ENCODE measurements around the gene ORM2.

ORM2 gene

GRCh38 chr9:114282104-114282485 lies 47.6 kb upstream of the ORM2 start:
- H3K9ac ChIP-seq (ENCODE audit: low read depth, low read length, poor library complexity, severe bottlenecking) = no peak overlapping the region
- H3K4me3 ChIP-seq (ENCODE audit: low read length, poor library complexity, severe bottlenecking) = no peak overlapping the region
- H4K20me1 ChIP-seq (ENCODE audit: insufficient read depth, low read length, poor library complexity, severe bottlenecking) = no peaks in the 10 kb centered on the region
- H3K9me2 ChIP-seq (replicated peaks; ENCODE audit: low read depth, low read length) = no peaks in the 10 kb centered on the region
- H3F3A ChIP-seq (ENCODE audit: low read depth) = no peaks in the 10 kb centered on the region
- no peaks in the 10 kb centered on the region for H3K36me3 ChIP-seq (ENCODE audit: insufficient read depth, low read length)
- H3K27me3 ChIP-seq (ENCODE audit: insufficient read depth, low read length, poor library complexity, severe bottlenecking) = no peaks in the 10 kb centered on the region
- no peak for TF ChIP-seq EZH2phosphoT487 (IDR thresholded peaks at IDR 0.05; ENCODE audit: borderline replicate concordance)
- no peak for TF ChIP-seq CTCF (conservative IDR thresholded peaks at IDR 0.05; ENCODE audit: low read length)
- H2AFZ ChIP-seq (ENCODE audit: low read length) = no peak overlapping the region
- no peak overlapping the region for H3K4me2 ChIP-seq (ENCODE audit: low read depth, low read length, poor library complexity, severe bottlenecking)
- H3K4me1 ChIP-seq (ENCODE audit: insufficient read depth, low read length, poor library complexity, severe bottlenecking) = no peaks in the 10 kb centered on the region
- no peaks in the 10 kb centered on the region for H3K79me2 ChIP-seq (ENCODE audit: insufficient read depth, low read length)
- no peaks in the 10 kb centered on the region for H3K9me3 ChIP-seq (ENCODE audit: insufficient read depth, low read depth, low read length)

- Histone ChIP-seq H3K4me2 (ENCODE audit: low read depth, low read length, poor library complexity, severe bottlenecking) (no peak overlapping the region), H3K4me3 (ENCODE audit: low read length, poor library complexity, severe bottlenecking) (no peak overlapping the region), H3K36me3 (ENCODE audit: insufficient read depth, low read length) (no peaks in the 10 kb centered on the region), H3K4me1 (ENCODE audit: insufficient read depth, low read length, poor library complexity, severe bottlenecking) (no peaks in the 10 kb centered on the region), H3K27me3 (ENCODE audit: insufficient read depth, low read length, poor library complexity, severe bottlenecking) (no peaks in the 10 kb centered on the region), H2AFZ (ENCODE audit: low read length) (no peak overlapping the region), H3F3A (ENCODE audit: low read depth) (no peaks in the 10 kb centered on the region), H3K79me2 (ENCODE audit: insufficient read depth, low read length) (no peaks in the 10 kb centered on the region), H3K9me3 (ENCODE audit: insufficient read depth, low read depth, low read length) (no peaks in the 10 kb centered on the region), H3K9ac (ENCODE audit: low read depth, low read length, poor library complexity, severe bottlenecking) (no peak overlapping the region), H4K20me1 (ENCODE audit: insufficient read depth, low read length, poor library complexity, severe bottlenecking) (no peaks in the 10 kb centered on the region), H3K9me2 (replicated peaks; ENCODE audit: low read depth, low read length) (no peaks in the 10 kb centered on the region)
- TF ChIP-seq EZH2phosphoT487 (IDR thresholded peaks at IDR 0.05; ENCODE audit: borderline replicate concordance) = no peak
- TF ChIP-seq CTCF (conservative IDR thresholded peaks at IDR 0.05; ENCODE audit: low read length) = no peak
Observed at GRCh38 chr9:114282507-114282906, 47.2 kb upstream of the ORM2 start.

GRCh38 chr9:114282926-114283325 lies 46.7 kb upstream of the ORM2 start:
- Histone ChIP-seq H4K20me1 (ENCODE audit: insufficient read depth, low read length, poor library complexity, severe bottlenecking) (no peaks in the 10 kb centered on the region), H3K9ac (ENCODE audit: low read depth, low read length, poor library complexity, severe bottlenecking) (no peak overlapping the region), H3K27me3 (ENCODE audit: insufficient read depth, low read length, poor library complexity, severe bottlenecking) (no peaks in the 10 kb centered on the region), H3F3A (ENCODE audit: low read depth) (no peaks in the 10 kb centered on the region), H3K36me3 (ENCODE audit: insufficient read depth, low read length) (no peaks in the 10 kb centered on the region), H3K79me2 (ENCODE audit: insufficient read depth, low read length) (no peaks in the 10 kb centered on the region), H2AFZ (ENCODE audit: low read length) (no peak overlapping the region), H3K9me3 (ENCODE audit: insufficient read depth, low read depth, low read length) (no peaks in the 10 kb centered on the region), H3K4me3 (ENCODE audit: low read length, poor library complexity, severe bottlenecking) (no peak overlapping the region), H3K4me2 (ENCODE audit: low read depth, low read length, poor library complexity, severe bottlenecking) (no peak overlapping the region), H3K4me1 (ENCODE audit: insufficient read depth, low read length, poor library complexity, severe bottlenecking) (no peaks in the 10 kb centered on the region), H3K9me2 (replicated peaks; ENCODE audit: low read depth, low read length) (no peaks in the 10 kb centered on the region)
- no peak for TF ChIP-seq EZH2phosphoT487 (IDR thresholded peaks at IDR 0.05; ENCODE audit: borderline replicate concordance)
- no peak for TF ChIP-seq CTCF (conservative IDR thresholded peaks at IDR 0.05; ENCODE audit: low read length)

All from Loucy (cell line).